Measurements from ENCODE around the gene KCNG4.

The KCNG4 gene, protein sequence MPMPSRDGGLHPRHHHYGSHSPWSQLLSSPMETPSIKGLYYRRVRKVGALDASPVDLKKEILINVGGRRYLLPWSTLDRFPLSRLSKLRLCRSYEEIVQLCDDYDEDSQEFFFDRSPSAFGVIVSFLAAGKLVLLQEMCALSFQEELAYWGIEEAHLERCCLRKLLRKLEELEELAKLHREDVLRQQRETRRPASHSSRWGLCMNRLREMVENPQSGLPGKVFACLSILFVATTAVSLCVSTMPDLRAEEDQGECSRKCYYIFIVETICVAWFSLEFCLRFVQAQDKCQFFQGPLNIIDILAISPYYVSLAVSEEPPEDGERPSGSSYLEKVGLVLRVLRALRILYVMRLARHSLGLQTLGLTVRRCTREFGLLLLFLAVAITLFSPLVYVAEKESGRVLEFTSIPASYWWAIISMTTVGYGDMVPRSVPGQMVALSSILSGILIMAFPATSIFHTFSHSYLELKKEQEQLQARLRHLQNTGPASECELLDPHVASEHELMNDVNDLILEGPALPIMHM

DNA sequence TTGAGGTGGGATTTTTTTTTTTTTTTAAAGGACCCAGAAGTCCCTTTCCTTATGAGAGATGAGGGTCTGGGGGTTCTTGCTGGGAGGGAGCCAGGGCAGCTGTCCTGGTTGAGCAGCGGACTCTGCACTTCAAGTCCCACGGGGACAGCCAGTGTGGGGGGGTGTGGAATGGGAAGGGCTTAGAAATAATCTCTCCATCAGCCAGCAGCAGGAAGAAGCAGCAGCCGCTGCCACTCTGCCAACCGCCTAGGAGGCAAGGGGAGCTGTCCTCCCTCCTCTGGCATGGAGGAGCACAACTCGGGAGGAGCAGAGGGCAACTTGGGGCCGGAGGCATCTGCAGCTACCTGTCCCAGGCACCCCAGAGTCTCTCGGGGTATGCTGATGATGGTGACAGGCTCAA is at the start of gene KCNG4:
KCNG4 (minus strand) TSS at position 104 of the 400 bp plus-strand sequence. CDS start 2,527 bp downstream, outside the sequence.
- no peak for DNase-seq

DNA sequence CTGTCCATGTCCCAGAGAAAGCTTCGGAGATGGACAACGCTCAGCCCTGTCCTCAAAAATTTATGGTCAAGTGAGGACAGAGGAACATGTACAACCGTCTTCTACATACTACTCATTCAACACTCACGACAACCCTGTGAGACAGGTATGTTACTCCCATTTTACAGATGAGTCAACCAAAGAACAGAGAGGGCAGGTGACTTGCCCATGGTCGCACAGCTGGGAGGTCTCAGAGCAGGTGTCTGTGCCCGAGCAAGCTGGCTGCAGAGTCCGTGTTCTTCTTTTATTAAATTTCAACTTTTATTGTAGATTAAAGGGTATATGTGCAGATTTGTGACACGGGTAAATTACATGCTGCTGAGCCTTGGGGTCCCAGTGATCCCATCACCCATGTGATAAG is 49.1 kb upstream of the KCNG4 start:
- DNase-seq, result no peak

DNA sequence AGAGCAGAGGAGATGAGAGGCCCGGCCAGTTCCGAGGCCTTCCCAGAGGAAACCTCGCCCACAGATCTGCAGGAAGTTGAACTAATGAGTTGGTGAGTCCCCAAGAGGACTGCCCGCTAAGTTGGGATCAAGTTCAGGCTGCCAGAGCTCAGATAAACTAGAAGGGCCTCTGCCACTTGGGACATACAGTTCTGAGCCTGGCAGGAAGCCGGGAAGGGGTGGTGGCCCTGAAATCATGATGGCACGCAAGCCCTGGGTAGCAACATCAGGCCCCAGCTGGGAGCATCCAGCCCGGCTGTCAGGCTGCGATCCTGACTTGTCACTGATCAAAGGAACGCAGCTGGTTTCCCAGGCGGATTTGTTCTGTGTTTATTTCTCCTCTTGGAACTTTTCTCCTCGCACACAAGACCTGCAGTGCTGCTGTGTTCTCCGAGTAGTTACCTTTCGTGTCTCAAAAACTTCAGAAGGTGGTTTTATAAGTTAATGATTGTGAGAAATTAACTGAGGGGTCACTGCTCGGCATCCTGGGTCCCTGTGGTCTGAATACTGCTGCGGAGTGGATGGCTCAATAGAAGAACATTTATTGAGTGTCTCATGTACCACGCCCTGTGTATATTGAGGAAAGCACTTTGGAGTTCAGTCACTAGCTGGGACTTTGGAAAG is 46.9 kb upstream of the KCNG4 start:
- no peak for DNase-seq

DNA sequence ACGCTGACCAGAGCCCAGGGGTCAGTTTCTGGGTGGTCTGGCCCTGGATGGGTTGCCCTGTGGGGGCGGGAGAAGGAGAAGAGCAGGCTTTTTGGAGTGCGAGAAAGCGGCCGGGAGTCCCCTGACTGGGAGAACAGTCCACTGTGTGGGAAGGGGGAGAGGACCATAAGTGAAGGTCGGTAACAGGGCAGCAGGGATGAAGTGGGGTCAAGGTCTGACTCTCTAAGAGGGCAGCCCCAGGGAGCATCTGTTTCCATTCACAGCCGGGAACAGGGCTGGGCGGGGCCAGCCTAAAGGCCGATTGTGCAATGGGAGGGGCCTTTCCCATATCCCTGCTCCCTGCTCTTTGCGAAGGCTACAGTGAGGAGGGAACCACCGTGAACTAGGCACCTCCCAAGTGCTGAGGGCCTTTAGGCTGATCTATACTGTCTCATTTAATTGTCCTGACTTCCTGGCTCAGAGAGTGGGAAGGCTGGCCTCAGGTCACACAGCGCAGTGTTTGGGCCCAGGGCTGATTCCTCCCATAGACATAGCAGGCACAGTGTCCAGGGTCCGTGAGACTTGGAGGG is 44.4 kb upstream of the KCNG4 start:
- no peak for DNase-seq

DNA sequence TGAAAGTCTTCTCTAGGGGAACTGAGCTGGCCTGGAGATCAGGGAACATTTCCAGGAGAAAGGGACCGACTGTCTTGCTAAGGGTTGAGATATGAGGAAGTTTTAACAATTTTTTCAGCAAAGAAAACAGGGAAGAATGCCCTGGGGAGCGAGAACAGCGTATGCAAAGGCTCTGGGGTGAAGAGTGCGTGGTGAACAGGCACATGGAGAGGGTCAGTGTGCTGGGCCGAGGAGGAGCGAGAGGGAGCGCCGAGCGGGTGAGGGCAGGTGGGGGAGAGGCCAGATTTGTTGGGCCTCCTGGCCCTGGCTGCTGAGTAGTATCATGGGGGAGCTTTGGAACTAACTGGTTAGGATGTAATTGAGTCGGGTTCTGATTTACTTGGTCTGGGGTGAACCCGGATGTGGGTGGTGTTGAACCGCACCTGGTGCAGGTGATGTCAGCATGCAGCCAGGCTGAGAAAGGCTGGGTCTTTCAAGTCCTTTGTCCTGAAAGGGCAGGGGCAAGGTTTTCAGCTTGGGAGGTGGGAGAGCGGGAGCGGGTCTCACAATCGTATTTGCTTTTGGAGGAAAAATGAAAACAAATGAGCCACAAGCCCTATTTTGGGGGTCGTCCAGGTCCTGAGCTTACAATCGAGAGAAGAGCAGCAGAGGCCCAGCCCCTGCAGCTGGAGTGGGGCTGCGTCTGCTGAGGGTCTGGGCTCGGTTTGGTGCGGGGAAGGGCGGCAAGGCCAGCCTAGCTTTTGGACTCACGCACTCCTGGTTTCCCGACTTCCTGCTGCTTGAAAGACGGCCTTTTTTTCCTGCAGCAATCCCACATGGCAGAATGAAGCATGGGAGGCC is 43.7 kb upstream of the KCNG4 start:
- DNase-seq, result no peak

DNA sequence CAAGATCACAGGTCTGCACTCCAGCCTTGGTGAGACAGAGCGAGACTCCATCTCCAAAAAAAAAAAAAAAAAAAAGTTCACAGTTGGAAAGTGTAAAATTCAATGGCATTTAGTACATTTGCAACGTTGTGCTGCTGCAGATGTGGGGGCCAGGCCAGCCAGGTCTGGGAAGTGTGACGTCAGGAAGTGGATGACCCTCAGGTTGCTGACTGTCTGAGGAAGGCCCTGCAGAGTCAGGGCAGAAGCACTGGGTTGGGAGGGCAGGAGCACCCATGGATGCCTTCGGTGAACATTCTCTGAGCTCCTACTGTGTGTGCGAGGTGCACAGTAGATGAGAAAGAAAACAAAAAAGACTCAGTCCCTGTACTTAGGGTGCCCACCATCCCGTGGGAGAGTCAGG is 42.7 kb upstream of the KCNG4 start:
- DNase-seq, result no peak

DNA sequence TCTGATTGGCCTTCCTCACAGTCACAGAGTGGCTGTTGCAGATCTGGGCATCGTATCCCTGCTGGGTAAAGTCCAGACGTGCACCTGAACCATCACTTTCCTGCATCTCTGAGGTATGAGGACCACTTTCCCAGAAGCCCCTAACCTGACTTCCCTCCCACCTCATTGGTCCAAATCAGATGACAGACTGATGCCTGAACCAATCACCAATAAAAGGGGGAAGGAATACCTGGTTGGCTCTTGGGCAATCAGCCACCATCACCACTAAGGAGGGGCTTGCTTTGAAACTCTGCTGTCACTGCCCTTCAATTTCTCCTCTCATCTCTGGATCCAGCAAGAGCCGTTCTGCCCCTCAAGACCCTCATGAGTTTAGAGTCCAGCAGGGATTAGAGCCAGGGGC is 41.3 kb upstream of the KCNG4 start:
- no peak for DNase-seq

DNA sequence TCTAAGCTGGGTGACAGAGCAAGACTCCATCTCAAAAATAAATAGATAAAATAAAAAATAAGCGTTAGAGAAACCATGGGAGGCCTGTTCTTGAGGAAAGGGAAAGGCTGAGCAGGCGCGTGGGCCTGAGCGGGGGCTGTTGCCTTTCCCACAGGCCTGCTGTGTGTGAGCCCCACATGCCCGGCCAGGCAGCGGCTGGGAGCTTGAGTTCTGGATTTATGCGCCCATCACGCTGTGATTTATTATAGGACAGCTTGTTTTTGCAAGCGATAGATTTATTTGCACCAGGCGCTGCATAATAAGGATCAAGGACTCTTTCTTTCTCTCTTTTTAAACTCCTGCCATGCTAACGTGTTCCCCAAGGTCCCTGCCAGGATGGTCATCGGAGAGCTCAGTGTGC is 40.1 kb upstream of the KCNG4 start:
- no peak for DNase-seq

DNA sequence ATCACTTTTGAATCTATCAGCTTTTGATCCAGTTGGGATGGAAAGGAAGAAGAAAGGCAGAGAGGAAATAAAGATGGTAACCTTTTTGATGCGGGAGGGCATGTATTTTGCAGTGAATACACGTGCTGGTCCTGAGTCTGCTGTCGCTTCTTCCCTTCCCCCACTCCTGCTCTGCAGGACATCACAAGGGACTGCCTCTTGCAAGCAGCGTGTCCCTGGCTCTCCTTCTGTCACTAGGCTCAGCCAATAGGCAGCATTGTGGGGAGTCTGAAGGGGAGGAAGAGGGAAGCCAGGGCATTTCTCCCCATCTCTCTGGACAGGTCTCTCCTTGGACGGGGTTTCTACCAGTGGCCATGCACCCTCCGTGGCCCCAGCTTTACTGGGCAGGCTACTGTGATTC is 39.2 kb upstream of the KCNG4 start:
- DNase-seq, result no peak

DNA sequence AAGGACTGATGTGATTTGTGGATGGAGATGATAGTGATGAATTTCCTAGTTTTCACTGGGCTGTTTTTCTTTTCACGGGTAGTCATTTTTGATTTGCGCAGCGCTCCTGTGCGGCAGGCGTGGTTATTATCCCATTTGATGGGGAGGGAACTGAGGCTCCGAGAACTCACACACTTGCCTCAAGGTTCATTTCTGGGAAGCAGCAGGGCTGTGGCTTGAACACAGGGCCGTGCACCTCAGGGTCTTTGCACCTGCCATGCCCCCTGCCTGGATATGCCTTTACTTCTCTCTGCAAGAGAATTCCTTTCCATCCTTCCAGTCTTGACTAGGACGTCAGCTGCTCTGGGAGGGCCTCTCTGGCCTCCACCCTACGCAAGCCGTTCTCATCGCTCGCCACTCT is 38.5 kb upstream of the KCNG4 start:
- no peak for DNase-seq

DNA sequence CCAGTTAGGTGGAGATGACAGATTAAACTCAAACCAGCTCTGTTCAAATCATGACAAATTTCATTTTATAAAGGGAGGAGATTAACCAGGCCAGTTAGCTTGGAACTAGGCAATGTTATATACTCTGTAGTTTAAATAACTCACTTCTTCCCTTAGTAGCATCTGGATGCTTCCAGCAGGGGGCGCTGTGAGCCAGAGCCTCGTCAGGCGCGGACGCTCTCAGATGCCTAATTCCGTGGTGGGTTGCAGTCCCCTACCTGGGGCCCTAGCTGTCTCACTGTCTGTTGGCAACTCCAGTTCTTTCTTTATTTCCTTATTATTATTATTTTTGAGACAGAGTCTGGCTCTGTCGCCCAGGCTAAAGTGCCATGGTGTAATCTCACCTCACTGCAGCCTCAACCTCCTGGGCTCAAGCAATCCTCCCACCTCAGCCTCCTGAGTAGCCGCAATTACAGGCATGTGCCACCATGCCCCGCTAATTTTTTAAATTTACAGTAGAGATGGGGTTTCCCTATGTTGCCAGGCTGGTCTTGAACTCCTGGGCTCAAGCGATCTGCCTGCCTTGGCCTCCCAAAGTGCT is 37.5 kb upstream of the KCNG4 start:
- peak; percentile 8 to 48 for DNase-seq

DNA sequence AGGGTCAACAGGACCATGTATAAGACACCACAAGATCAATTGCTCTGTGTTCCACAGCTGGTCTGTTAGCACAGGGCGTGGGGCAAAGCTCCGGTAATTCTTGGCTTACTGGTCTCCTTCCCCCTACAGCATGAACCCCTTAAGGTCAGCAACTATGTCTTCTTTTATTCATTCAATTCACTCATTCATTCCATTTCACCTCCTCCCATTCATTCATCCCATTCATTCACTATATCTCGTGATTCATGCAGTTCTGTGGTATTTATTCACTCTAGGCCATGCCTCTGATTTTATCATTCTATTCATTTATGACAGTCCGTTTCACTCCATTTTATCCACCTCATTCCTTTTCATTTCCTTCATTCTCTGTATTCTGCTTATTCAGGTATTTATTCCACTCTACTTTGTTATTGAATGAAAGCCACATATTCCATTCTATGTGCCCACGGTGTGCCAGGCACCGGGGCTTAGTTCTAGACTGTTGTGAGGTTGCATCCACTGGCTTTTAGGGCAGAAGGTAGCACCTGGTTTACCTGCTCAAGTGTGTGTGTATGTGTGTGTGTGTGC is 35.9 kb upstream of the KCNG4 start:
- DNase-seq, result no peak

DNA sequence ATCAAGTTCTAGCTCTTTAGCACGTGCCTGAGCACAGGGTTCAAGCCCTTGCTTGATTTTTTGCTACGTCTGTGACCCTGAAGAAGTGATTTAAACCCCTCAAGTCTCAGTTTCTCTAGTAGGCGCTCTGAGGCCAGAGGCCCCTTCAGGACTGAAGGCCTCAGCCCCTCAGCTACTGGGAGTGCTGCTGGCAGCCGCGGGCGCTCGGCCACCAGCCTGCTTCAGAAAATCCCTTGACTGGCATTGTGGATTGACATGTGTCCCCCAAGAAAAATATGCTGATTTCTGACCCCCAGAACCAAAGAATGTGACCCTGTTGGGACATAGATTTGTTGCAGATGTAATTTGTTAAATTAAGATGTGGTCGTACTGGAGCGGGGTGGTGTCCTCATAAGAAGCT is 34.7 kb upstream of the KCNG4 start:
- no peak for DNase-seq

DNA sequence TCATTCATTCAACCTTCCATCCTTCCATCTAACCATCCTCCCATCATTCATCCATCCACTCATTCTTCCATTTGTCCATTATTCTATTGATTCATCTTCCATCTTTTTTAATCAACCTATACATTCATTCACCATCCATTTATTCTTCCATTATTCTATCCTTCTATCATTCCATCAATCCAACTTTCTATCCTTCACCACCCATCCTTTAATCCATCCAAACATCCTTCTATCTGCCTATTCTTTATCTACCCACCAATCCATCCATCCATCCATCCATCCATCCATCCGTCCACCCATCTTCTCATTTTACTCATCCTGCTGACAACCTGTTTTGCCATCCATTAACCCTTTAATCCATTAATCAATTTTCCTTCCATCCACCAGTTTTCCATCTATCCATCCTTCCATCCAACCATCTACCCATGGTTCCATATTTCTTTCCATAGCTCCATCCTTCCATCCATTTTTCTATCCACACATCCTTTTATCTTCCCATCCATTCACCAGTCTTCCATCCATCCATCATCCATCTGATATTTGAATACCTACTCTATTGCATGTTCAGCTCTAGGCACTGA is 33.0 kb upstream of the KCNG4 start:
- no peak for DNase-seq

DNA sequence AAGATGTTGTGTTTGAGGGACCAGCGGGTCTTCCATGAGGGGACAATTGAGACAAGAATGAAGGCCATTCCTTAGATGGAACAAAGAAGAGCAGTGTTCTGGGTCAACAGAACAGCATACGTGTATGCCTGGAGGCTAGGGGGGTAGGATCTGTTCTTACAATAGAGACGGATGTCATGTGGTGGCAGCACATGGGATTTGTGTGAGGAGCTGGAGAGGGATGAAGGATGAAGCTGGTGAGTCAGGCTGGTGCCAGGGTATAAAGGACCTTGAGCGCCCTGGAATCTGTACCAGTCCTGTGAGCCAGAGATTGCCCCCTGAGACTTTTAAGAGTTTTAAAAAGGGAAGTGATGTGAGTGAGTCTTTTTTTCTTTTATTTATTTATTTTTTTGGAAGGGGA is 32.1 kb upstream of the KCNG4 start:
- DNase-seq, result no peak

DNA sequence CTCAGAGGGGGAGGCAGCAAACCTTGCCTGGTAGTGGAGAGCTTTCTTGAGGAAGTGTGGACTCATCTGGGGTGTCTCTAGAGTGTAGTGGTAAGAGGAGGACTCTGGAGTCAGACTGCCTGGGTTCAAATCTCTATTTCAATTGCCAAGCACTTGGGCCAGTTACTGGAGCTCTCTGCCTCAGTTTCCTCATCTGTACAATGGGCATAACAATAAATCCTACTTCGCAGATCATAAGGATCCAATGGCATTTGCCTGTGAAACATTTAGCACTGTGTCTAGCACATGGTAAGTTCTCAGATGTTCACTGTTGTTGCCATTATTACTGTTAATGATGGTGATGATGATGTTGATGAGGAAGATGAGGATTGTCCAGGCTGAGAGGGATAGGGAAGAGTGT is 31.2 kb upstream of the KCNG4 start:
- DNase-seq, result no peak

DNA sequence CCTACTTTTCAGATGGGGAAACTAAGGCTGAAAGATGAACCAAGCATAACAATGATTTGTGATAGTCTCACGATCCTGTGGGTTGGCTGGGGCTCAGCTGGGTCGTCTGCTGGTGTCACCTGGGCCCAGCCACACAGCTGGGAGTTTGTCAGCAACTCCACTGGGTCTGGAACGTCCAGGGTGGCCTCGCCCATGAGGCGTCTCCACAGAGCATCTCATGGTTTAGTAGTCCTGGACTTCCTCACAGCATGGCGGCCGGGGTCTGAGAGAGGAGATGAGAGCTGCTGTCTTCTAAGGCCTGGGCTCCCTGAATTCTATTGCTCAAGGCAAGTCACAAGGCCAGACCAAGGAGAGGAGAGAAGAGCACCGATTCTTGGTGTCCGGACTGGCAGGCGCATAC is 30.7 kb upstream of the KCNG4 start:
- DNase-seq, result no peak

DNA sequence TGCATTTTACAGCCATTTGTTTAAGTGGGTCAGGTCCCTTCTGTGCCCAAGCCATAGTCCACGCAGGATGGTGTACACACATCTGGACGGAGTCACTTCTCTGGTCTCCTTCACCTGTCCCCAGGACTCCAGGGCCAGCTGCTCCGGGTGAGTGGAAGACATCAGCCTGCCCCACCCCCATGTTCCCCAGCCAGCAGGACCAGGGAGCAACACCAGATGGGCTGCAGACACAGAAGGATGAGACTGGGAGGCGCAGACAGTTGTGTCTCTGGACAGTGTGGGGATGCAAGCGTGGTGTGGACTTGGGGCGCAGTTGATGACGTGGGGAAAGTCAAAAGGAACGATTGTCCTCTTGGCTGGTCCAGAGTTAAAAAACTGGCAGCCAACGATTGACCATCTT is 30.3 kb upstream of the KCNG4 start:
- DNase-seq, result no peak

DNA sequence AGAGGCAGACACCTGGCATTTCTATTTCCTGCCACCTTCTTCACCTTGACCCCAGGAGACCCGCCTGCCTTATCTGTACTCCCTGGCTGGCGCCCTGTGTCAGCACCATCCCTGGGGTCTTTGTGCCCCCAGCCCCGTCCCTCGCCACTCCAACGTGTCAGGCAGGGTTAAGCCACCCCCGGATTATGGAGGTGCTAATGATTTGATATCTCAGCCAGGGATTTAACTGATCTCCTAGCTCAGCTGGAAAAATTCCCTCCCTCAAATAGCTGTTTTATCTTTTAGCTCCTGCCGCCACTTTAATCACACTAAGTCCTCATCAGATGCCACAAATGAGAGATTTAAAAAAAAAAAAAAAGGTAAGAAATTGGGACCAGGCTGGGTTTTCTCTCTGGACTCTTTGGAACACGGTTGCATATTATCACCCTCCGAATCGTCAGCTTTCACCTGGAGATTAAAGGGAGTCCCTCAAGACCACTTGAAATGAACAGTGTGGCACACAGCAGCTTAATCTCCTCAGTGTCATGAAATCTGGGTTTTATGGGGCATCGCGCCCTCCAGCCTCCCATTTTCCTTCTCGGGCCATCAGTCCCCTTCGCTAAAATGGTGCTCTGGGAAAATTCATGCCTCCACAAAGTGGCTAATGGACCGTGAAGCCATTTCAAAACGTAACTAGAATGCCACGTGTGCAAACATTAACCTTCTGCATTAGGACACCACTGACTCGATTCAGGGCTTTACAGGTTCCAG is 28.7 kb upstream of the KCNG4 start:
- DNase-seq, result no peak

DNA sequence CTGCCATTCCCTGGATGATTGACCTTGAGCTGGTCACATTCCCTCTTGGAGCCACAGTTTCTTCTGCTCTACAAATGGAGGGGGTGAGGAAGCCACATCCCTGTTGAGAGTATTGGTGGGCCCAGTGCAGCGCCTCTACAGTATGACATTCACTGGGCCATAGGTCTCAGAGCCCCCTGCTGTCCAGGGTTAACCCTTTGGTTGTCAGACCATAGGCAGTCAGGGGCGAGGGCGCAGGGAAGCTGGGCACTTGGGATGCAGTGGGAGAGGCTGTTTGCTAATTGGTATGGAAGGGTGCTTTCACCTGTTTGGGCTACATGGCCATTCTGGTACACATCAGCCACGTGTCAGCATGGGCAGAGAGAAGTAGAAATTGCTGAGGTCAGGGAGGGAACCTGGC is 27.6 kb upstream of the KCNG4 start:
- DNase-seq, result no peak

DNA sequence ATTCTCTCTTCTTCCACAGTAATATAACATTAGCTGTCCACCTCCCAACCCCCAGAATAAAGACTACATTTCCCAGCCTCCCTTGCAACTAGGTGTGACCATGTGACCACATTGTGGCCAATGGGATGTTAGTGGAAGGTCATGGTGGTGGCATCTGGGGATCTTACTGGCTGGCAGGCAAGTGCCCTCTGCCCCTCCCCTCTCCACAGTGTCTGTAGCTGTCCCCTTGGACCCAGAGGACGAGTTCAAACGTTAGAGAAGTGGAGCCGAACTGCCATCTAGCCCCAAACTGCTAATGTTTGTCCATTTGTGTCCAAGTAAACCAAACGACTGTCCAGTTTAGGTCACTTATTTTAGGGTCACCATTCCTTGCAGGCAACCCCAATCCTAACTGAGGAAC is 26.6 kb upstream of the KCNG4 start:
- no peak for DNase-seq
